GM12864 (cell line): ENCODE results near the gene STAT2.

Experiments used
- DNase-seq: peaks from one replicate; pipeline ENCODE4 v3.0.0-alpha.2; 2011; ENCODE audit warnings: low read depth
- H3K4me3 ChIP-seq: 2 replicates; pipeline ENCODE4 v1.5.1; 2011; ENCODE audit warnings: mild to moderate bottlenecking, low read depth, low read length, control low read depth
- TF ChIP-seq, protein P1 (sequence below): IDR thresholded peaks from 2 replicates; pipeline ENCODE4 v1.5.1; 2011; ENCODE audit warnings: low read depth, mild to moderate bottlenecking, moderate library complexity, low read length, control low read depth, inconsistent platforms; ENCODE audit errors: missing control alignments

The STAT2 gene

DNA sequence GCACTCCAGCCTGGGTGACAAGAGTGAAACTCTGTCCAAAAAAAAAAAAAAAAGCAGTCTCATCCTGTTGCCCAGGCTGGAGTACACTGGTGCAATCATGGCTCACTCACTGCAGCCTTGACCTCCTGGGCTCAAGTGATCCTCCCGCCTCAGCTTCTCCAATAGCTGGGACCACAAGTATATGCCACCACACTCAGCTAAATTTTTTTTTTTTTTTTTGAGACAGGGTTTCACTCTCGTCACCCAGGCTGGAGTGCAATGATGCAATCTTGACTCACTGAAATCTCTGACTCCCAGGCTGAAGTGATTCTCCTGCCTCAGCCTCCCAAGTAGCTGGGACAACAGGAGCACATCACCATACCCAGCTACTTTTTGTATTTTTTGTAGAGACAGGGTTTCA, 38.9 kb downstream of the STAT2 start:
- TF ChIP-seq, protein P1, sequence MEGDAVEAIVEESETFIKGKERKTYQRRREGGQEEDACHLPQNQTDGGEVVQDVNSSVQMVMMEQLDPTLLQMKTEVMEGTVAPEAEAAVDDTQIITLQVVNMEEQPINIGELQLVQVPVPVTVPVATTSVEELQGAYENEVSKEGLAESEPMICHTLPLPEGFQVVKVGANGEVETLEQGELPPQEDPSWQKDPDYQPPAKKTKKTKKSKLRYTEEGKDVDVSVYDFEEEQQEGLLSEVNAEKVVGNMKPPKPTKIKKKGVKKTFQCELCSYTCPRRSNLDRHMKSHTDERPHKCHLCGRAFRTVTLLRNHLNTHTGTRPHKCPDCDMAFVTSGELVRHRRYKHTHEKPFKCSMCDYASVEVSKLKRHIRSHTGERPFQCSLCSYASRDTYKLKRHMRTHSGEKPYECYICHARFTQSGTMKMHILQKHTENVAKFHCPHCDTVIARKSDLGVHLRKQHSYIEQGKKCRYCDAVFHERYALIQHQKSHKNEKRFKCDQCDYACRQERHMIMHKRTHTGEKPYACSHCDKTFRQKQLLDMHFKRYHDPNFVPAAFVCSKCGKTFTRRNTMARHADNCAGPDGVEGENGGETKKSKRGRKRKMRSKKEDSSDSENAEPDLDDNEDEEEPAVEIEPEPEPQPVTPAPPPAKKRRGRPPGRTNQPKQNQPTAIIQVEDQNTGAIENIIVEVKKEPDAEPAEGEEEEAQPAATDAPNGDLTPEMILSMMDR, result no peak
- DNase-seq, result no peak
- no peak overlapping the region for H3K4me3 ChIP-seq

DNA sequence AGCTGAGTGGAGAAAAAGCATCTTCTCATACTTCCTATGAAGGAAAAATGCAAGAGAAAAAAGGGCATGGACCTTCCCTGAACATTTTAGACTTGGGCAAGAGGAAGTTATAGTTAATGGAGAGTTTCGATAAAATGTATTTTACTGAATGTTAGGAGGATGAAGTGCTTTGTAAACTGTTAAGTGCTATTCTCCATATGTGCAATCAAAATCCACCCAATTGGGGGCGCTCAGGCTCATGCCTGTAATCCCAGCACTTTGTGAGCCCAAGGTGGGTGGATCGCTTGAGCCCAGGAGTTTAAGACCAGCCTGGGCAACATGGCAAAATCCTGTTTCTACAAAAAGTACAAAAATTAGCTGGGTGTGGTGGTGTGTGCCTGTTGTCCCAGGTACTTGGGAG, 42.2 kb downstream of the STAT2 start:
- no peak overlapping the region for H3K4me3 ChIP-seq
- DNase-seq, result no peak

DNA sequence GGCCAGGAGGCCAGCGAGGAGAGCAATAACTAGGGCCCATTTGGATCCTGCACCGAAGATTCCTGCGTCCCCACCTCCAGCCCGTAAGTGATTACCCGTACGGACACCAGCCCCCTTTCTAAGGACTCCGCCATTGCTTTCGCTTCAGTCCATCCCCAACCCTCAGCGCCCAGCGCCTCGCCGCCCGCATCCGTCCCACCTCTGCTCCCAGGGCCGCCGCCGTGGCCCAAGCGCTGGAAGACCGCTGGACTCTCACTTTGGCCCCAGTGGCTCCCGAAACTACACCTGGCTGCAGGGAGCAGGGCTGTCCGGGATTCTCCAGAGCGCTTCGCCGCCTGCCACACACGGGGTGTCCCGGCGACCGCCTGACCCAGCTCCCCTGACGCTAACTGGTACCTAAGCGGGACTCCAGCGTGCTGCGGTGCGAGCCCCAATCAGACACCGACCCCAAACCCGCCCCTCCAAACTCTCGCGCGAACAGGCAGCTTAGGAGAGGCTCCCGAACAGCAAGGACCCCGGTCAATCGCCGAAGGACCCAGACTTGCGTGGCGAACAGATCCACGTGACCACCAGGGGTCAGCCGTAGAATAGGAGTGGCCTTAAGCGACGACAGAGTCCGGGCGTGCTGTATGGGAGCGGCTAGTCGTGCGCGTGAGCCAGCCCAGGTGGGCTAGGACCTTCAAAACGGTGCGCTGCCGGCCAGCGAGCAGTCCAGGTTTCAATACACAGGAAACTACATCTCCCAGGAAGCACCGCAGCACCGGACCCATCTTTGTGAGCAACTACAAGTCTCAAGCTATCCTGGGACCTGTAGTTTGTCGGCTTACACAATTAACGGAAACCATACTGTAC, 44.1 kb downstream of the STAT2 start, which contains the start of gene CNPY2:
TSS of gene CNPY2 (minus strand) at position 367 of the 852 bp plus-strand sequence. CDS start 771 bp downstream, outside the sequence.
- peak; percentile 96 for DNase-seq
- peak within 1 kb of the TSS; percentile 85 for H3K4me3 ChIP-seq

More for the DNA sequence above, 42.2 kb downstream of the STAT2 start:
- TF ChIP-seq, protein P1, result no peak

DNA sequence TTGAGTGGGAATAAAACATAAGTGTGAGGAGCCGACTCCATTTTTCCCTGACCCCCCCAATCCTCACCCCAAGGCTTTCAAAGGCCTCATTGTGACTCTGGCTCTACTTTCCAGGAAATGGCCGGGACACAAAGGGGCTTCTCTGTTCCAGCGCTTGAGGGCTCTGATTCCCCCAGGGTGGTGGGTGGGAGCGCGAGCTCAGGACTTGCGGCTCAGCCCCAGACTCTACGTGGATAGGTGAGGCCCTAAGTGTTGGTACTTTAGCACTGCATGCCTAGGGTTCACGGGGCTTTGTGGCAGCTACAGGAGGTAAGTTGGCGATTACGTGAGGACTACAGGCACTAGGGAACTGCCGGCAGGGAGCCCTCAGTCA, 44.7 kb downstream of the STAT2 start:
- DNase-seq, result no peak
- peak overlapping the region; percentile 85 for H3K4me3 ChIP-seq
- TF ChIP-seq, protein P1, result no peak

More for the DNA sequence above, 44.1 kb downstream of the STAT2 start, which contains the start of gene CNPY2:
- TF ChIP-seq, protein P1, result peak; percentile 22

DNA sequence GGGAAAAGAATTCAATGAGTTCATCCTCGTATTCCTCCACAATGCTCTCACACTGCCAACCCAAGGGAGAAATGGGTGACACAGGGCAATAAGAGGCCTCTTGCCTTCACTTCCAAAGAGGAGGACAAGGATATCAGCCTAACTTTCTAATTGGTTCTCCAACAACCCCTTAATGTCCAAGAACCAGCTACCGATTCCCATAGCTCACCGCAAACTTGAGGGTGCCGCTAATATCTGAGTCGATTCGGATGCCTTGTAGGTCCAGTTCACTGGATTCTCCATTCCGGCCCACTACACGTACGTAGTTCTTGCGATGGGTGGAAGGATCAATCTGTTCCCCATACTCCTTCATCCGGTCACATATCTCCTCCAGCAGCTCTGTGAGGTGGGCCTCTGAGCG, 48.9 kb downstream of the STAT2 start:
- TF ChIP-seq, protein P1, result no peak
- H3K4me3 ChIP-seq, result no peak overlapping the region
- no peak for DNase-seq

DNA sequence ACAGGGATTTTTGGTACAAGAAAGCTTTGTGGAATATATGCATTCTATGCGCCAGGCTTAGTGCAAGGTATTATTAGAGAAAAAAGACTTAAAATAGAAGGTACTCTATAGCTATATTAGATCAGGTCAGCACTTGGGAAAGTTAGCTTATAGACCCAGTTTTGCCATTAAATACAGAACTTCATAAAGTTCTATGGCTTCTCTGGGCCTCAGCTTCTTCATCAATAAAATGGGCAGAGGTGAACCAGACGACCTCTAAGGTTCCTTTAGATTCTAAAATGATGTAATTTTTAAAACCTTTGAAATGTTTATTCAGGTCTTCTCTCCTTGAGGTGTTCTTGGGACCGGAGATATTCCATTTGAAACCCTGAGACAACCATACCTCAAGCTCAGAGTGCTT, 51.2 kb downstream of the STAT2 start:
- no peak for DNase-seq
- TF ChIP-seq, protein P1, result no peak
- H3K4me3 ChIP-seq, result no peak overlapping the region
